ENCODE results near the gene CARD9. TPM values are rescaled to one million over a fixed set of nuclear protein-coding genes. Genes with fewer than 3 reads are reported as not detected.
A peak's percentile ranks its signal among the peaks of the same experiment; 100 is the strongest.

The CARD9 gene
- total and polyA plus RNA-seq, 2 of the 4 experiments (the other 2 are of a cell fraction): 0.36 to 1.9 TPM

DNA sequence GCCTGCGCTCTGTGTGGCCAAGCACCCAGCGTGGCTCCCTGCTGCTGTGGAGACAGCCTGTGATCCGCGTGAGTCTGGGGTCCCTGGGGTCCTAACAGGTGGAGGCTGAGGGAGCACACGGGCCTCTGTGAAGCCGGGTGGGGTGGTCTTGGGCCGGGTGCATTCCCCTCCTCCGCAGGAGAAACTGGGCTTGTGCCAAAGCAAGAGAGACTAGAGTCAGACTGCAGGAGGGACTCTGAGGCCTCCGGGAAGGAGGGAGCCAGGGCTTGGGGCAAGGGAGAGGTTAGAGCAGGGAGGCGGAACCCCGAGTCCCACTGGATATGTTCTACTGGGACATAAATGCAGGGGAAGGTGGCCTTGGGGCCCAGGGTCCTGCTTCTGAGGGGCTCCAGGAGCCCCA is 20.4 kb downstream of the CARD9 start:
- no peak overlapping the region for H2AFZ ChIP-seq (replicated peaks; ENCODE audit: low read length, poor library complexity)
- H3K36me3 ChIP-seq (ENCODE audit: control insufficient read depth, insufficient read depth, low read length): peaks cover 72% of the 10 kb centered on the region
- no peaks in the 10 kb centered on the region for H3K27me3 ChIP-seq (ENCODE audit: control insufficient read depth, insufficient read depth, low read length)
- DNase-seq (no peak), ATAC-seq (ENCODE audit: low read depth) (no peak)
- H2AK9ac ChIP-seq (replicated peaks; ENCODE audit: low read depth, low read length, poor library complexity): peak overlapping the region; percentile 70
- no peak overlapping the region for H3K27ac ChIP-seq (ENCODE audit: insufficient read depth, low read length)
- H3K9ac ChIP-seq (ENCODE audit: low read depth, low read length): no peak overlapping the region
- no peak overlapping the region for H4K8ac ChIP-seq (ENCODE audit: low read depth in 2 of 2, low read length in 2 of 2)
- H4K20me1 ChIP-seq (ENCODE audit: insufficient read depth, low read length): peaks cover 34% of the 10 kb centered on the region
- H4K5ac ChIP-seq (ENCODE audit: low read depth, low read length): no peak overlapping the region
- H3K79me1 ChIP-seq (ENCODE audit: low read depth in 1 of 2, low read length in 2 of 2): peaks cover 0 to 45% of the 10 kb centered on the region in 2 experiments; a peak in 2 of 4 replicates
- ChIA-PET CTCF (no interaction called here), POLR2A (ENCODE audit: unreplicated experiment) (no interaction called here)
- no peak overlapping the region for H2AK5ac ChIP-seq (ENCODE audit: low read depth, low read length)
- H3K4me3 ChIP-seq (ENCODE audit: insufficient read depth, low read depth, low read length): no peak overlapping the region
- H2BK20ac ChIP-seq (ENCODE audit: low read depth, low read length): no peak overlapping the region
- no peak for TF ChIP-seq BHLHE40 (IDR thresholded peaks at IDR 0.05; ENCODE audit: low read depth, low read length)
- TF ChIP-seq MXI1 (IDR thresholded peaks at IDR 0.05; ENCODE audit: borderline replicate concordance, low read depth, low read length): no peak
- TF ChIP-seq NFE2L2 (IDR thresholded peaks at IDR 0.05; ENCODE audit: low read depth, low read length): no peak
- TF ChIP-seq CEBPB (IDR thresholded peaks at IDR 0.05; ENCODE audit: low read depth, low read length): no peak
- TF ChIP-seq, protein P1, sequence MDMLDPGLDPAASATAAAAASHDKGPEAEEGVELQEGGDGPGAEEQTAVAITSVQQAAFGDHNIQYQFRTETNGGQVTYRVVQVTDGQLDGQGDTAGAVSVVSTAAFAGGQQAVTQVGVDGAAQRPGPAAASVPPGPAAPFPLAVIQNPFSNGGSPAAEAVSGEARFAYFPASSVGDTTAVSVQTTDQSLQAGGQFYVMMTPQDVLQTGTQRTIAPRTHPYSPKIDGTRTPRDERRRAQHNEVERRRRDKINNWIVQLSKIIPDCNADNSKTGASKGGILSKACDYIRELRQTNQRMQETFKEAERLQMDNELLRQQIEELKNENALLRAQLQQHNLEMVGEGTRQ (IDR thresholded peaks at IDR 0.05; ENCODE audit: low read depth, low read length): no peak
- TF ChIP-seq SMC3 (IDR thresholded peaks at IDR 0.05; ENCODE audit: low read depth, low read length): no peak
- TF ChIP-seq RFX5 (IDR thresholded peaks at IDR 0.05; ENCODE audit: low read depth, low read length): no peak
- H3K18ac ChIP-seq (ENCODE audit: low read depth, low read length): no peak overlapping the region
- no peaks in the 10 kb centered on the region for H3K9me3 ChIP-seq (ENCODE audit: control insufficient read depth, insufficient read depth, low read length)
- no peak overlapping the region for H2BK15ac ChIP-seq (ENCODE audit: low read depth, low read length)
- no peak overlapping the region for H3K4ac ChIP-seq (ENCODE audit: low read depth, low read length)
- dilution Hi-C loops (cut with HindIII; ENCODE audit: low sequenced_read_pairs, unreplicated experiment) (no loop called here), intact Hi-C loops (cut with micrococcal nuclease) (no loop called here), in situ Hi-C loops (cut with MboI; ENCODE audit: low sequenced_read_pairs) (no loop called here)
- no peak overlapping the region for H3K23ac ChIP-seq (ENCODE audit: low read depth, low read length)
- H2BK5ac ChIP-seq (ENCODE audit: low read depth, low read length, poor library complexity, severe bottlenecking): no peak overlapping the region
- H3K56ac ChIP-seq (ENCODE audit: extremely low read depth, insufficient read depth, low read length): no peak overlapping the region
- no peak overlapping the region for H4K91ac ChIP-seq (ENCODE audit: insufficient read depth, low read depth, low read length)
- no peak overlapping the region for H3K14ac ChIP-seq (replicated peaks; ENCODE audit: low read depth, low read length)
- no peak overlapping the region for H2BK120ac ChIP-seq (ENCODE audit: low read depth, low read length)
- H3K4me1 ChIP-seq (ENCODE audit: control insufficient read depth, insufficient read depth, low read length): peaks cover 23% of the 10 kb centered on the region
- BruUV-seq (replicated peaks): no TSS peak
- no peak overlapping the region for H3K4me2 ChIP-seq (ENCODE audit: low read depth, low read length)
- peaks cover 3% of the 10 kb centered on the region; the same call in 1 of the 2 replicates for H3K9me1 ChIP-seq (ENCODE audit: insufficient read depth, low read length)
- whole genome bisulfite sequencing, 2 experiments (ENCODE audit: extremely low coverage in 2 of 2, insufficient read length in 1 of 2): 92% methylated on average over 8 of the region's 11 CpGs; no CpG with 5 or more reads in 1 of the 2 experiments

Data from IMR-90 (cell line).